NCI-H2107 treated with DMSO at 0.1 percent for 48 hours (cell line): Measurements from ENCODE around the gene SMPDL3A.
"Not testable (repeated sequence)": the region's sequence is repeated elsewhere in the genome, so short reads cannot be mapped to it uniquely, and the experiment has no call there.

Experiments
- DNase-seq: peaks from one replicate; lab custom pipeline; 2025; ENCODE audit not compliant: unreplicated experiment; lab: John Stamatoyannopoulos, UW

SMPDL3A gene

DNA sequence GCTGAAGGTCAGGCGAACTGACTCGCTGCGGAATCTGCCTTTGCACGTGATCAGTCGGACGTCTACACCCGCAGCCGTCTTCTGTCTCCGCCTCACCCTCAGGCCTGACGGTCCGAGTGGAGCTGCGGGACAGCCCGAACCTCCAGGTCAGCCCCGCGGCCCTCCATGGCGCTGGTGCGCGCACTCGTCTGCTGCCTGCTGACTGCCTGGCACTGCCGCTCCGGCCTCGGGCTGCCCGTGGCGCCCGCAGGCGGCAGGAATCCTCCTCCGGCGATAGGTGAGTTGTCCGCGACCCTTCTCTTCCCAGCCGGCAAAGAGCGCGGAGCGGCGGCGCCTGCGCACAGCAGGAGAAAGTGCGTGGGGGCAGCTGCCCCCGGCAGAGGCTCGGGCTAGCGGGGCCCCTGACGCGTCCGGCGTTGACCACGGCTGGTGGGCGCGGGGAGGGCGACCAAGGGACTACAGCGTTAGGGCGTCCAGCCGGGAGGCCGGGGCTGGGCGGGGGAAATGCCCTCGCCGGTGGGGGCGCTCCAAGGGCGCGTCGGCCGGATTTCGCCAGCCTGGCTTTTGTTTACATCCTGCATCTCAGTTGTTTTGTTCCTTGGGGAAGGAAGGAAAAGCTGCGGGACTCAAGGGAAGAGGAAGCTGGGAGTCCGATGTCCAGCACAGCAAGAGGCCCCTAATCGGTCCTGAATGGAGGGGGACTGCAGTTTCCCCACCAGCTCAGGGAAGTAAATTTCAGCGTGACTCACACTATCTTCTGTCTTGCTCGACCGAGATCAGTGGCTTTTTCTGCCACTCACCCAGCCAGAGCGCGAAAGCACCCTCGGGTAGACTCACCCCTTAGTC, at the start of gene SMPDL3A:
Gene SMPDL3A (plus strand): TSS at position 77 of the 846 bp plus-strand sequence. CDS start 89 bp downstream, at position 166.
- DNase-seq: peak; percentile 69

DNA sequence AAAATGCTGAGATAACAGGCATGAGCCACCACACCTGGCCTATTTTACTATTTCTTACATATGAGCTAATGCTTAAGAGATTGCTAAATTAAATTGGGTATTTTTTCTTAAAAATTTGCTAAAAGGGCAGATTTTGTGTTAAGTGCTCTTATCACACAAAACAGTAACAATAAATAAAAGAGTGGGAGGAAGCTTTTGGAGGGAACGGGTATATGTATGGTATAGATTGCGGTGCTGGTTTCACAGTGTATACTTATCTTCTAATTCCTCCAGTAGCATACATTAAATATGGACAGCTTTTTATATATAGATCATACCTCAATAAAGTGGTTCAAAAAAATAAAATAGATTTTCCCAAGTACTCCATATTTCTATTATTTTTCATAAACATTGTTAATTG, 49.0 kb upstream of the SMPDL3A start:
- DNase-seq: no peak

GRCh38 chr6:122740936-122741335, 48.1 kb upstream of the SMPDL3A start:
- DNase-seq: no peak

- DNase-seq: peak; percentile 33
Measured at GRCh38 chr6:122744247-122744646, 44.8 kb upstream of the SMPDL3A start.

DNA sequence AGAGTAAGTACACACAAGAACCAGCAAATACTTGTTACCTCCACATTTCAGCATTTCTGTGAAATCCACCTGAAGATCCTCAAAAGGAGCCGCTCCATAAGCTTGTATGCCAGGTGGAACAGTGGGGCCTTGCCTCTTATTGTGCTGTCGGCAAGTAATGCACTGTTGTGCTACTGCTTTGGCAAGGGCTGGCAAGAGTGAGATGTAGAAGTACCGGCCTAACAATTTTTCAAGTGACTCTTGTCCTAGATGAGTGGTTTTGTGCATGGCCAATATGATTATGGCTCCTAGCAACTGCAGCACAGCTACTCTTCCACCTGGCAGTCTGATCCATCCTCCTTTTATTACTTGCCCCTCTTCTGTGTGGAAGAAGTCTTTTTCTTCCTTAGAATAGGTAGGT, 44.2 kb upstream of the SMPDL3A start:
- peak; percentile 88 for DNase-seq

DNA sequence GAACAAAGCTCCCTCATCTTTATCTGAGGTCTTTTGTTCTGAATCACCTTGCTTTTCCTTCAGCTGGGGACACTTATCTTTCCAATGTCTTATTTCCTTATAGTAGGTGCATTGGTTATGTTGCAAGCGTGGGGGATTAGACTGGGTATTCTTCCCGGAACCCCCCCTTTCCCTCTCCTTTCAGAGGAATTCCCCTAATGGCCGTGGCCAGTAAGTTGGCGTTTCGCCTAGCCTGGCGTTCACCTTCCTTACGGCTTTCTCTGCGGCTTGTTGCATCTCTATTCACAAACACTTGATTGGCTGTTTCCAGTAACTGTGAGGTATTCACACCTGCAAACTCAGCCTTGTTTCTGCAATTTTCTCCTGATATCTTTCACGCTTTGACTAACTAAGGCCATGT, 42.4 kb upstream of the SMPDL3A start:
- DNase-seq: no peak

- no peak for DNase-seq
Measured at GRCh38 chr6:122747573-122747972, 41.5 kb upstream of the SMPDL3A start.

- not testable (repeated sequence) for DNase-seq
Measured at GRCh38 chr6:122748945-122749344, 40.1 kb upstream of the SMPDL3A start.

GRCh38 chr6:122749451-122750050, 39.5 kb upstream of the SMPDL3A start:
- peak; percentile 52 for DNase-seq

DNA sequence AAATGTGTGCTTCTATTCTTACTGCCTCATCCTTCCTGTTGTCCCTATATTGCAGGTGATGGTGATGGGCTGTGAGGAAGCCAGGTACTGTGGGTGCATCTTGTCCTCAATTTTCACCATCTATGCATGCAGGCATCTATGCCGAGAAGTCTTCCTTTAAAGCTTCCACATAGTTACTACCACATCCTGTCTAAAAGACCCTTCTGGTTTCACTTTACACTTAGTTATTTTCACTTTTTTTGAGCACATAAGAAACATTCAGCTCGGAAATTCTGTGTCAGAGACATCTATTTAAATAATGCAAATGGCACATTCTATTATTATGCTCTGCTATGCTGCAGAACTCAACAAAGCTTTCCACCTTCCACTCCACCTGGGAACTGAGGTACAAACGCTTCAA, 37.7 kb upstream of the SMPDL3A start:
- no peak for DNase-seq

- DNase-seq: no peak
Measured at GRCh38 chr6:122752459-122752858, 36.6 kb upstream of the SMPDL3A start.

GRCh38 chr6:122753000-122753687, 35.9 kb upstream of the SMPDL3A start:
- DNase-seq: peak; percentile 75

- peak; percentile 81 for DNase-seq
Measured at GRCh38 chr6:122753688-122754056, 35.4 kb upstream of the SMPDL3A start.

DNA sequence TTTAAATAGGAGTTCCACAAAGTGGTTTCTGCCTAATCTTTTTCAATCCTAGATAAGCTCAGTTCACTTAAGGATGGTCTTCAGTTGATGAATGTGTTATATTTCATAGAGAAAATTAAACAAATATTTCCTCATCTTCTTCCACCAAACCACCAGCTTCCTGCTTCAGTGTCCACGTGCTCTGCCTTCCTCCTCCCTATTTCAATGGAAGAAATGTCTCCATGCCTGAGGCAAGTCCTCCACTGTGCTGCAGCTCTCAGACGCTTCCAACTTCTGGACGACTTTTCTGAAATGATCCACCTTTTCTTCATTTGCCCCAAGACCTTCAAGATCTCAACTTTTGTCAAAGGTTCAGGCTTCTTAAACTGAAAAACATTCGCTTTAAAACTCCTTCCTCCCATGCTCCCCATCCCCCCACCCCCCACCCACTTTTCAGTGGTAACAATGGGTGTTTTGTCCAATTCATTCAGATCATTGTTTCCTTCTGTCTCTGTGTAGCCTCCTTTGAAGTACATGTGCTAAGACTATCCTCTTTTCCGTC, 34.8 kb upstream of the SMPDL3A start:
- DNase-seq: no peak

GRCh38 chr6:122755901-122756300, 33.2 kb upstream of the SMPDL3A start:
- DNase-seq: no peak

DNA sequence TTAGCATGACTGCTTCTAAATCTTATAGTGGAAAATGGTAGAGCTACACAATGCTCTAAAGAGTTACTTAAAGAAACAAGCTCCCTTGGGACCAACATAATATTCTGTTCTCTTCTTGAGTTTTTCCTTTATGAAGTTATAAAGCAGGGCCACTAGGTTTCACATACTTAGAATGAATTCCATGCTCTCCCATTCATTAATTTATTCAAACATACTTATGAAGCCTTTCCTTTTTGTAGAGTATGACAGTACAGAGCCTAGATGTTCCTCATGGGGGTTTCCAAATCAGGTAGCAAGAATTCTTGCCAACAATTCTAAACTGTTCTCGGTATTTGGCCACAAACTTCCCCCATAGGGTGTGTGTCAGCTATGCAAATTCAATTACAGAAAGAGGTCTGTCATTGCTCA, 30.1 kb upstream of the SMPDL3A start:
- no peak for DNase-seq

DNA sequence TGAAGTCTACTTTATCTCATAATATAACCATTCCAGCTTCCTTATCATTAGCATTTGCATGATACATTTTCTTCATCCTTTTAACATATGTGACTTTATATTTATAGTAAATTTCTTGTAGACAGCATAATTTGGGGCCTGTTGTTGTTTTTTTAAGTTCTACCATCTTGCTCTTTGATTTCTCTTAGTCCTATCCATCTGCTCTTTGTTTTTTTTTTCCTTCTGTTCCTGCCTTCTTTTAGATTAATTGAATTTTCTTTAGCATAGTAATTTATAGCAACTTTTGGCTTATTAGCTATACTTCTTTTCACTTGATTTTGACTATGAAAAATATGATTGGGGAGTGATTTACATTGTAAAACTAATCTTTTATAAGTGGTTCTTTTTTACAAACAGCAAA, 28.7 kb upstream of the SMPDL3A start:
- no peak for DNase-seq

GRCh38 chr6:122766256-122766655, 22.8 kb upstream of the SMPDL3A start:
- DNase-seq: no peak

DNA sequence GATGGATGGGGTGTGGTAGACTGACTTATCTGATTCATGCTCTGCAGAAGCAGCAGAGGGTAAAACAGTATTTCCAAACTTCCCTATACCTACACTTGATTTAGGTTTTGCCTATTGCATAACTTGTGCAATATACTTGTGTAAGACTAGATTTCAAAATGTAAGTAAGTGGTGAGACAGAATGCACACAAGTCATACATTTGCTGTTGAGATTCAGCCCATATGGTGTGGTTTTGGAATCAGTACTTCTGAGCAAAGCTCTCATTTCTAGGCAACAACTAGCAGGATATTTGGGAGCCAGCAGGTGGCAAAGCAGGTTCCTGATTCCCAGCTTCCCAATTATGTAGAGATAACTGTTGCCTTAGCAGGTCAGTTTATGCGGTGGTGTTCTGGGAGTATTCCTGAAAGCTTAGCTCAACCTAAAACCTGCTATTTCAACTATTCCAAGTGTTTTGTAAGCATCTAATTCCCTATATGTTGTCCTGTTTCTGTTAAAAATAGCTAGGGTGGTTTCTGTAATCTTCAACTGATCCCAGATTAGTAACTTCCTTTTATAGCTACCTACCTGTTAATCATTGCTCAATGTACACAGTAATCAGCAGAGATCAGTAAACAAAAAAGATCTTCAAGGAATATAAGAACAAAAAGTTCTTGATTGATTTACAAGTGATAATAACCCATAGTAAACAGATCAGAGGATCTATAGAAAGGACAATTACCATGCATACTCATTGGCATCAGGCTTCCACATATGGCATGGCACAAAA, 18.0 kb upstream of the SMPDL3A start:
- peak; percentile 52 for DNase-seq

GRCh38 chr6:122772724-122773415, 16.2 kb upstream of the SMPDL3A start:
- no peak for DNase-seq
